ENCODE measurements around the gene ADAMTS12.

ADAMTS12 gene

GRCh38 chr5:33832404-33833236, 59.2 kb downstream of the ADAMTS12 start:
- TF ChIP-seq REST (IDR thresholded peaks at IDR 0.05; ENCODE audit: insufficient read depth in 1 of 2, low read depth in 2 of 2, low read length in 2 of 2): no peak
- TF ChIP-seq POLR2AphosphoS5 (IDR thresholded peaks at IDR 0.05; ENCODE audit: low read depth, low read length): no peak
- TF ChIP-seq SIN3A (IDR thresholded peaks at IDR 0.05; ENCODE audit: borderline replicate concordance, insufficient read depth, low read length): no peak
- TF ChIP-seq FOXP2 (optimal IDR thresholded peaks at IDR 0.05; ENCODE audit: borderline replicate concordance, extremely low read depth, extremely low read length, insufficient read depth): no peak
- no peak for TF ChIP-seq TAF1 (IDR thresholded peaks at IDR 0.05; ENCODE audit: borderline replicate concordance, insufficient read depth, low read length)

GRCh38 chr5:33831041-33831440, 60.7 kb downstream of the ADAMTS12 start:
- TF ChIP-seq FOXP2 (optimal IDR thresholded peaks at IDR 0.05; ENCODE audit: borderline replicate concordance, extremely low read depth, extremely low read length, insufficient read depth) (no peak), SIN3A (IDR thresholded peaks at IDR 0.05; ENCODE audit: borderline replicate concordance, insufficient read depth, low read length) (no peak), POLR2AphosphoS5 (IDR thresholded peaks at IDR 0.05; ENCODE audit: low read depth, low read length) (no peak), REST (IDR thresholded peaks at IDR 0.05; ENCODE audit: insufficient read depth in 1 of 2, low read depth in 2 of 2, low read length in 2 of 2) (no peak), TAF1 (IDR thresholded peaks at IDR 0.05; ENCODE audit: borderline replicate concordance, insufficient read depth, low read length) (no peak)

- TF ChIP-seq TAF1 (IDR thresholded peaks at IDR 0.05; ENCODE audit: borderline replicate concordance, insufficient read depth, low read length) (no peak), SIN3A (IDR thresholded peaks at IDR 0.05; ENCODE audit: borderline replicate concordance, insufficient read depth, low read length) (no peak), FOXP2 (optimal IDR thresholded peaks at IDR 0.05; ENCODE audit: borderline replicate concordance, extremely low read depth, extremely low read length, insufficient read depth) (no peak), REST (IDR thresholded peaks at IDR 0.05; ENCODE audit: insufficient read depth in 1 of 2, low read depth in 2 of 2, low read length in 2 of 2) (no peak), POLR2AphosphoS5 (IDR thresholded peaks at IDR 0.05; ENCODE audit: low read depth, low read length) (no peak)
Observed at GRCh38 chr5:33829430-33829829, 62.4 kb downstream of the ADAMTS12 start.

- TF ChIP-seq TAF1 (IDR thresholded peaks at IDR 0.05; ENCODE audit: borderline replicate concordance, insufficient read depth, low read length) (no peak), REST (IDR thresholded peaks at IDR 0.05; ENCODE audit: insufficient read depth in 1 of 2, low read depth in 2 of 2, low read length in 2 of 2) (no peak), FOXP2 (optimal IDR thresholded peaks at IDR 0.05; ENCODE audit: borderline replicate concordance, extremely low read depth, extremely low read length, insufficient read depth) (no peak), POLR2AphosphoS5 (IDR thresholded peaks at IDR 0.05; ENCODE audit: low read depth, low read length) (no peak), SIN3A (IDR thresholded peaks at IDR 0.05; ENCODE audit: borderline replicate concordance, insufficient read depth, low read length) (no peak)
Observed at GRCh38 chr5:33828626-33829308, 63.0 kb downstream of the ADAMTS12 start.

All from PFSK-1 (cell line).